ENCODE measurements around the gene GEMIN7.

GEMIN7 gene, protein sequence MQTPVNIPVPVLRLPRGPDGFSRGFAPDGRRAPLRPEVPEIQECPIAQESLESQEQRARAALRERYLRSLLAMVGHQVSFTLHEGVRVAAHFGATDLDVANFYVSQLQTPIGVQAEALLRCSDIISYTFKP

DNA sequence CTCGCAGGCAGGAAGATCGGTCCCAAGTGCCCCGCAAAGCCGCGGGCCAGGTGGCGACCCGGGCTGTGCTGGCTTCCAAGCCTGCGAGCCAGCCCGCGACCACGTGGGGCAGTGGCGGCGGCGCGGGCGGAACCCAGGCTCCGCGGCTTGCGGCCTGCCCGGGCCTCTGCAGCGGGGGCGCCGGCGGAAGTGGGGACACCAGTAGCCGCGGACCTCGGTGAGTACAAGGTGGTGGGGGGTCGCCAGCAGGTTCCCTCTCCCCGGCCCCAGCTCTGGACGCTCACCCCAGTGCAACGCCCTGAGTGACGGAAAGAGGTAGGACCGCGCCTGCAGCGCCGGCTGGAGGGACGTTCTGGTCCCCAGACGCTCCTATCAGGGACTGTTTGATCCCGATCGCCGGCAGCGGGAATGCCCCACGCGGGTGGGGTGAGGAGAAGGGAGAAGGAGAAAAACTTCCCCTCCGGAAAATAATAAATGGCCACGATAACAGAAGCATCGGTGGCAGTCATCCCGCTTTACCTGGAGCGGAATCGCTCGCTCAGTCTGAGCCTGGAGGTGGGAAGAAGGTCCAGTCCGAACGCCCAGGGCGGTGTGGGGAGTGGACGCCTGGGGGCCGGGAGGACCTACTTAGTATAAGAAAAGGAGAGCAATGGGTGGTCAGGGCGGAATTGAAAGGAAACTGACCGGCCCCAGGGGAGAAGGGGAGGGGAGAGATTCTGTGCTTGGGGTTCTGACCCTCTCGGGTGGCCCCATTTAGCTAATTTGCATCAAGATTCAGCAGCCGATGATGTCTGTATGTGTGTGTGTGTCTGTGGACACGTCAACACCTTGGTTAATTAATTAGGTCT is at the start of gene GEMIN7:
TSS of gene GEMIN7 (plus strand) at position 198 of the 848 bp plus-strand sequence. CDS start 10,855 bp downstream, outside the sequence.
- Mint-ChIP-seq H3K27me3 (ENCODE audit: low read depth, poor library complexity) (peaks cover 39% of the 10 kb centered on the region), H3K36me3 (ENCODE audit: low read depth) (peaks cover 22% of the 10 kb centered on the region), H3K4me3 (peak within 1 kb of the TSS; percentile 100), H3K27ac (peak within 1 kb of the TSS; percentile 81), H3K4me1 (peaks cover 49% of the 10 kb centered on the region), H3K9me3 (no peaks in the 10 kb centered on the region)
- peak; percentile 84 for DNase-seq
- TF ChIP-seq, protein P1, sequence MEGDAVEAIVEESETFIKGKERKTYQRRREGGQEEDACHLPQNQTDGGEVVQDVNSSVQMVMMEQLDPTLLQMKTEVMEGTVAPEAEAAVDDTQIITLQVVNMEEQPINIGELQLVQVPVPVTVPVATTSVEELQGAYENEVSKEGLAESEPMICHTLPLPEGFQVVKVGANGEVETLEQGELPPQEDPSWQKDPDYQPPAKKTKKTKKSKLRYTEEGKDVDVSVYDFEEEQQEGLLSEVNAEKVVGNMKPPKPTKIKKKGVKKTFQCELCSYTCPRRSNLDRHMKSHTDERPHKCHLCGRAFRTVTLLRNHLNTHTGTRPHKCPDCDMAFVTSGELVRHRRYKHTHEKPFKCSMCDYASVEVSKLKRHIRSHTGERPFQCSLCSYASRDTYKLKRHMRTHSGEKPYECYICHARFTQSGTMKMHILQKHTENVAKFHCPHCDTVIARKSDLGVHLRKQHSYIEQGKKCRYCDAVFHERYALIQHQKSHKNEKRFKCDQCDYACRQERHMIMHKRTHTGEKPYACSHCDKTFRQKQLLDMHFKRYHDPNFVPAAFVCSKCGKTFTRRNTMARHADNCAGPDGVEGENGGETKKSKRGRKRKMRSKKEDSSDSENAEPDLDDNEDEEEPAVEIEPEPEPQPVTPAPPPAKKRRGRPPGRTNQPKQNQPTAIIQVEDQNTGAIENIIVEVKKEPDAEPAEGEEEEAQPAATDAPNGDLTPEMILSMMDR (IDR thresholded peaks at IDR 0.05) = peak; percentile 14

DNA sequence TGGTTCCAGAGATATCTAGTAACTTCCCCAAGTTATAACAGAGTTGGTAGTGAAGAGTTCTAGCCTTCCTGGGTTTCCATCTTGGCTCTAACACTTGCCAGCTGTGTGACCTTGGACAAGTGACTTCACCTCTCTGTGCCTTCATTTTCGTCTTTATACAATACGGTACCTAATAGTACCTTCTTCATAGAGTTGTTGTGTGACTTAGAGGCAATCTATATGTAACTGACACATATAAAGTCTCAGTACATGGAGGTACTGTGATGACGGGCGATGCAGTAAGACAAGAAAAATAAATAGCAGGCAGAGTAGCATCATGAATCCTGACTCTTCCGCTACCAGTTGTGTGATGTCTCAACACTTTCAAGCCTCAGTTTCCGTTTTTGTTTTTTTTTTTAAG is 48.2 kb upstream of the GEMIN7 start:
- no peaks in the 10 kb centered on the region for H3K9me3 Mint-ChIP-seq
- no peak for DNase-seq
- H3K36me3 Mint-ChIP-seq (ENCODE audit: low read depth) = peaks cover 22% of the 10 kb centered on the region
- no peaks in the 10 kb centered on the region for H3K4me1 Mint-ChIP-seq
- no peak overlapping the region for H3K27ac Mint-ChIP-seq
- TF ChIP-seq, protein P1 (IDR thresholded peaks at IDR 0.05) = no peak
- H3K4me3 Mint-ChIP-seq = no peak overlapping the region
- no peaks in the 10 kb centered on the region for H3K27me3 Mint-ChIP-seq (ENCODE audit: low read depth, poor library complexity)

DNA sequence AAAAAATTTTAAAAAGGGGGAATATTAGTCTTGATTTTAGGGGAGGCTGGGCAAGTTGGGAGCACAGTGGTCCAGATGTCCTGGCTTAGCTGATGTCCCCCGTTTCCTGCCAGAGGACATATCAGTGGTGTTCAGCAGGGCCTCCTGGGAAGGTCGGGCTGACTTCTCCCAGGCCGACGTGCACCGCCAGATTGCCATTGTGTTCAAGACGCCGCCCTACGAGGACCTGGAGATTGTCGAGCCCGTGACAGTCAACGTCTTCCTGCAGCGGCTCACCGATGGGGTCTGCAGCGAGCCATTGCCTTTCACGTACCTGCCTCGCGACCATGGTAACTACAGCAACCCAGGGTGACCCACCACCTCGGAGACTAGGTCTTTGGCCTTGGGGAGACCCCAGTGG is 46.6 kb upstream of the GEMIN7 start:
- TF ChIP-seq, protein P1 (IDR thresholded peaks at IDR 0.05) = no peak
- Mint-ChIP-seq H3K27ac (no peak overlapping the region), H3K9me3 (no peaks in the 10 kb centered on the region), H3K4me1 (no peaks in the 10 kb centered on the region), H3K36me3 (ENCODE audit: low read depth) (peaks cover 22% of the 10 kb centered on the region), H3K4me3 (no peak overlapping the region), H3K27me3 (ENCODE audit: low read depth, poor library complexity) (no peaks in the 10 kb centered on the region)
- DNase-seq = no peak

DNA sequence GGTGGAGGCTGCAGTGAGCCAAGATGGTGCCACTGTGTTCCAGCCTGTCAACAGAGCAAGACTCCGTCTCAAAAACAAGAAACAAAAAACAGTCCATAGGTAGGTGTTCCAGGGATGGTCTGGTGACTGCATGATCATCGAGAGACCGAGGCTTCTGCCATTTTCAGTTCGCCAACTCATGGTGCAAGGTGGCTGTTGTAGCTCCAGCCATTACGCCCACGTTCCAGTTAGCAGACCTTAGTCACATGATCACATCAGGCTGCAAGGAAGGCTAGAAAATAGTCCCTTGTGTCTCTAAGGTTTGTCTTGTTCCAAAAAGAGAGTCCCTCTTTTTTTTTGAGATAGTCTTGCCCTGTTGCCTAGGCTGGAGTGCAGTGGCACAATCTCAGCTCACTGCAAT is 43.3 kb upstream of the GEMIN7 start:
- Mint-ChIP-seq H3K4me1 (peaks cover 21% of the 10 kb centered on the region), H3K36me3 (ENCODE audit: low read depth) (peaks cover 24% of the 10 kb centered on the region), H3K27me3 (ENCODE audit: low read depth, poor library complexity) (no peaks in the 10 kb centered on the region), H3K27ac (no peak overlapping the region), H3K9me3 (no peaks in the 10 kb centered on the region), H3K4me3 (no peak overlapping the region)
- DNase-seq = no peak
- TF ChIP-seq, protein P1 (IDR thresholded peaks at IDR 0.05) = no peak

DNA sequence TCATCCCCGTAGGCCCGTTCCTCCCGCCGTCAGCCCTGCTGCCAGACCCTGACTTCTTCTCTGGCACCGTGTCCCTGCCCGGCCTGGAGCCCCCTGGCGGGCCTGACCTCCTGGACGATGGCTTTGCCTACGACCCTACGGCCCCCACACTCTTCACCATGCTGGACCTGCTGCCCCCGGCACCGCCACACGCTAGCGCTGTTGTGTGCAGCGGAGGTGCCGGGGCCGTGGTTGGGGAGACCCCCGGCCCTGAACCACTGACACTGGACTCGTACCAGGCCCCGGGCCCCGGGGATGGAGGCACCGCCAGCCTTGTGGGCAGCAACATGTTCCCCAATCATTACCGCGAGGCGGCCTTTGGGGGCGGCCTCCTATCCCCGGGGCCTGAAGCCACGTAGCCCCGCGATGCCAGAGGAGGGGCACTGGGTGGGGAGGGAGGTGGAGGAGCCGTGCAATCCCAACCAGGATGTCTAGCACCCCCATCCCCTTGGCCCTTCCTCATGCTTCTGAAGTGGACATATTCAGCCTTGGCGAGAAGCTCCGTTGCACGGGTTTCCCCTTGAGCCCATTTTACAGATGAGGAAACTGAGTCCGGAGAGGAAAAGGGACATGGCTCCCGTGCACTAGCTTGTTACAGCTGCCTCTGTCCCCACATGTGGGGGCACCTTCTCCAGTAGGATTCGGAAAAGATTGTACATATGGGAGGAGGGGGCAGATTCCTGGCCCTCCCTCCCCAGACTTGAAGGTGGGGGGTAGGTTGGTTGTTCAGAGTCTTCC is 41.5 kb upstream of the GEMIN7 start:
- no peak for DNase-seq
- H3K27me3 Mint-ChIP-seq (ENCODE audit: low read depth, poor library complexity) = no peaks in the 10 kb centered on the region
- H3K4me3 Mint-ChIP-seq = peak overlapping the region; percentile 98
- H3K4me1 Mint-ChIP-seq = peaks cover 30% of the 10 kb centered on the region
- no peaks in the 10 kb centered on the region for H3K9me3 Mint-ChIP-seq
- H3K27ac Mint-ChIP-seq = no peak overlapping the region
- peaks cover 28% of the 10 kb centered on the region for H3K36me3 Mint-ChIP-seq (ENCODE audit: low read depth)
- TF ChIP-seq, protein P1 (IDR thresholded peaks at IDR 0.05) = no peak

Measured in nephron progenitor cell (in vitro differentiated cells).